ENCODE measurements around the gene CEP112.

DNA sequence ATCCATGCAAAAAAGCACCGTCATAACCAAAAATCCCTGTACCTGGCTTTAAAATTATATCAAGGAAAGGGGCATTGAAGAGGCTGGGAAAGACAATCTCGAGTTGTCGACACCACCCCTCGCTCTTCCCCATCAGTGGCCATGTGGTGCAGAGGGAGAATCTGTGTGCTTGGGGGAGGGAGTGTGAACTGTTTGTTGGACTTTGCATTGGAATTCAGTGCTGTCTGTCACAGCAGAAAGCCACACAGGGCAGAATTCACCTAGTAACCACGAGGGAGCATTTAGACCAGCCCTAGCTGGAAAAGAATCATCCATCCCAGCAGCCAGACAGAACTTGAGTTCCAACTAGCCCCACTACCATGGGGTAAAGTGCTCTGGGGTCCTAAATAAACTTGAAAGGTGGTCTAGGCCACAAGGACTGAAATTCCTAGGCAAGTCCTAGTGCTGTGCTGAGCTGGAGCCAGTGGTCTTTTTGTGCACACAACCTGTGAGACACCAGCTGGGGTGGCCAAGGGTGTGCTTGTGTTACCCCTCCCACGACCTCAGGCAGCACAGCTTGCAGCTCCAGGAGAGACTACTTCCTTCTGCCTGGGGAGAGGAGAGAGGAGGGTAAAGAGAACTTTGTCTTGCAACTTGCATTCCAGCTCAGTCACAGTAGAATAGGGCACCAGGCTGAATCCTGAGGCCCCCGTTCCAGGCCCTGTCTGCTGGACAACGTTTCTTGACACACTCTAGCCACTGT is 11.5 kb upstream of the CEP112 start:
- TF ChIP-seq POLR2AphosphoS2 (IDR thresholded peaks at IDR 0.05; ENCODE audit: low read depth, low read length), result no peak
- no peak for TF ChIP-seq NR2C1 (IDR thresholded peaks at IDR 0.05)
- TF ChIP-seq RFX5 (IDR thresholded peaks at IDR 0.05; ENCODE audit: low read depth, low read length), result no peak
- no peak for TF ChIP-seq RAD21 (IDR thresholded peaks at IDR 0.05; ENCODE audit: insufficient read depth, low read depth, low read length)
- TF ChIP-seq, protein P1, sequence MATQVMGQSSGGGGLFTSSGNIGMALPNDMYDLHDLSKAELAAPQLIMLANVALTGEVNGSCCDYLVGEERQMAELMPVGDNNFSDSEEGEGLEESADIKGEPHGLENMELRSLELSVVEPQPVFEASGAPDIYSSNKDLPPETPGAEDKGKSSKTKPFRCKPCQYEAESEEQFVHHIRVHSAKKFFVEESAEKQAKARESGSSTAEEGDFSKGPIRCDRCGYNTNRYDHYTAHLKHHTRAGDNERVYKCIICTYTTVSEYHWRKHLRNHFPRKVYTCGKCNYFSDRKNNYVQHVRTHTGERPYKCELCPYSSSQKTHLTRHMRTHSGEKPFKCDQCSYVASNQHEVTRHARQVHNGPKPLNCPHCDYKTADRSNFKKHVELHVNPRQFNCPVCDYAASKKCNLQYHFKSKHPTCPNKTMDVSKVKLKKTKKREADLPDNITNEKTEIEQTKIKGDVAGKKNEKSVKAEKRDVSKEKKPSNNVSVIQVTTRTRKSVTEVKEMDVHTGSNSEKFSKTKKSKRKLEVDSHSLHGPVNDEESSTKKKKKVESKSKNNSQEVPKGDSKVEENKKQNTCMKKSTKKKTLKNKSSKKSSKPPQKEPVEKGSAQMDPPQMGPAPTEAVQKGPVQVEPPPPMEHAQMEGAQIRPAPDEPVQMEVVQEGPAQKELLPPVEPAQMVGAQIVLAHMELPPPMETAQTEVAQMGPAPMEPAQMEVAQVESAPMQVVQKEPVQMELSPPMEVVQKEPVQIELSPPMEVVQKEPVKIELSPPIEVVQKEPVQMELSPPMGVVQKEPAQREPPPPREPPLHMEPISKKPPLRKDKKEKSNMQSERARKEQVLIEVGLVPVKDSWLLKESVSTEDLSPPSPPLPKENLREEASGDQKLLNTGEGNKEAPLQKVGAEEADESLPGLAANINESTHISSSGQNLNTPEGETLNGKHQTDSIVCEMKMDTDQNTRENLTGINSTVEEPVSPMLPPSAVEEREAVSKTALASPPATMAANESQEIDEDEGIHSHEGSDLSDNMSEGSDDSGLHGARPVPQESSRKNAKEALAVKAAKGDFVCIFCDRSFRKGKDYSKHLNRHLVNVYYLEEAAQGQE (IDR thresholded peaks at IDR 0.05; ENCODE audit: low read depth, low read length), result no peak
- TF ChIP-seq, protein P2, sequence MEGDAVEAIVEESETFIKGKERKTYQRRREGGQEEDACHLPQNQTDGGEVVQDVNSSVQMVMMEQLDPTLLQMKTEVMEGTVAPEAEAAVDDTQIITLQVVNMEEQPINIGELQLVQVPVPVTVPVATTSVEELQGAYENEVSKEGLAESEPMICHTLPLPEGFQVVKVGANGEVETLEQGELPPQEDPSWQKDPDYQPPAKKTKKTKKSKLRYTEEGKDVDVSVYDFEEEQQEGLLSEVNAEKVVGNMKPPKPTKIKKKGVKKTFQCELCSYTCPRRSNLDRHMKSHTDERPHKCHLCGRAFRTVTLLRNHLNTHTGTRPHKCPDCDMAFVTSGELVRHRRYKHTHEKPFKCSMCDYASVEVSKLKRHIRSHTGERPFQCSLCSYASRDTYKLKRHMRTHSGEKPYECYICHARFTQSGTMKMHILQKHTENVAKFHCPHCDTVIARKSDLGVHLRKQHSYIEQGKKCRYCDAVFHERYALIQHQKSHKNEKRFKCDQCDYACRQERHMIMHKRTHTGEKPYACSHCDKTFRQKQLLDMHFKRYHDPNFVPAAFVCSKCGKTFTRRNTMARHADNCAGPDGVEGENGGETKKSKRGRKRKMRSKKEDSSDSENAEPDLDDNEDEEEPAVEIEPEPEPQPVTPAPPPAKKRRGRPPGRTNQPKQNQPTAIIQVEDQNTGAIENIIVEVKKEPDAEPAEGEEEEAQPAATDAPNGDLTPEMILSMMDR (IDR thresholded peaks at IDR 0.05 in 2 of 3, conservative IDR thresholded peaks at IDR 0.05 in 1 of 3; ENCODE audit: control insufficient read depth in 2 of 3, extremely low read depth in 1 of 3, insufficient read depth in 1 of 3, low read depth in 3 of 3, low read length in 3 of 3), result no peak

All from GM12878 (cell line).